WTC11 (cell line): ENCODE results near the gene POLD3. TPM values are rescaled to one million over a fixed set of nuclear protein-coding genes. Genes with fewer than 3 reads are reported as not detected.

ENCODE experiments used
- CBFB ChIP-seq: sonication (generic); formaldehyde crosslinking; IDR thresholded peaks from 2 replicates; pipeline ENCODE4 v1.8.1; 2022; ENCODE audit warnings: mild to moderate bottlenecking, low read depth, missing genetic modification reagents
- CREM ChIP-seq: sonication (generic); formaldehyde crosslinking; IDR thresholded peaks from 2 replicates; pipeline ENCODE4 v1.8.1; 2022; ENCODE audit warnings: mild to moderate bottlenecking, missing genetic modification reagents, moderate library complexity
- ELF4 ChIP-seq: sonication (generic); formaldehyde crosslinking; IDR thresholded peaks from 2 replicates; pipeline ENCODE4 v1.8.1; 2022; ENCODE audit warnings: low read depth, mild to moderate bottlenecking, moderate library complexity, missing genetic modification reagents
- EMX1 ChIP-seq: fragments of 250-450 bp; sonication (Bioruptor Pico); IDR thresholded peaks from 2 replicates; pipeline ENCODE4 v1.8.0; 2021; ENCODE audit warnings: mild to moderate bottlenecking
- ESRRA ChIP-seq: sonication (generic); formaldehyde crosslinking; IDR thresholded peaks from 2 replicates; pipeline ENCODE4 v1.8.1; 2022; ENCODE audit warnings: mild to moderate bottlenecking, missing genetic modification reagents, borderline replicate concordance
- FOXP1 ChIP-seq: sonication (generic); formaldehyde crosslinking; IDR thresholded peaks from 2 replicates; pipeline ENCODE4 v1.8.0; 2022; ENCODE audit warnings: missing genetic modification reagents, mild to moderate bottlenecking, moderate library complexity, borderline replicate concordance
- MYBL2 ChIP-seq: sonication (generic); formaldehyde crosslinking; IDR thresholded peaks from 2 replicates; pipeline ENCODE4 v1.8.1; 2023; ENCODE audit warnings: mild to moderate bottlenecking, moderate library complexity, missing genetic modification reagents
- NFATC4 ChIP-seq: fragments of 250-450 bp; sonication (Bioruptor Pico); IDR thresholded peaks from 2 replicates; pipeline ENCODE4 v1.9.0; 2021; ENCODE audit warnings: mild to moderate bottlenecking
- OVOL2 ChIP-seq: fragments of 250-450 bp; sonication (Bioruptor Pico); IDR thresholded peaks from 2 replicates; pipeline ENCODE4 v1.9.0; 2021; ENCODE audit warnings: mild to moderate bottlenecking, borderline replicate concordance
- RELA ChIP-seq: sonication (generic); formaldehyde crosslinking; IDR thresholded peaks from 2 replicates; pipeline ENCODE4 v1.8.1; 2022; ENCODE audit warnings: missing genetic modification reagents, mild to moderate bottlenecking, borderline replicate concordance
- SMAD4 ChIP-seq: sonication (generic); formaldehyde crosslinking; IDR thresholded peaks from 2 replicates; pipeline ENCODE4 v1.8.0; 2022; ENCODE audit warnings: mild to moderate bottlenecking, missing genetic modification reagents
- SOX15 ChIP-seq: fragments of 250-450 bp; sonication (Bioruptor Pico); IDR thresholded peaks from 2 replicates; pipeline ENCODE4 v1.9.0; 2021; ENCODE audit warnings: mild to moderate bottlenecking
- SP1 ChIP-seq: sonication (generic); formaldehyde crosslinking; conservative IDR thresholded peaks from 2 replicates; pipeline ENCODE4 v1.8.1; 2022; ENCODE audit warnings: missing genetic modification reagents
- TEAD1 ChIP-seq: sonication (generic); formaldehyde crosslinking; IDR thresholded peaks from 2 replicates; pipeline ENCODE4 v1.8.0; 2022; ENCODE audit warnings: mild to moderate bottlenecking, missing genetic modification reagents
- TEAD4 ChIP-seq: sonication (generic); formaldehyde crosslinking; IDR thresholded peaks from 2 replicates; pipeline ENCODE4 v1.8.0; 2022; ENCODE audit warnings: mild to moderate bottlenecking, missing genetic modification reagents
- ZNF423 ChIP-seq: fragments of 250-450 bp; sonication (Bioruptor Pico); IDR thresholded peaks from 2 replicates; pipeline ENCODE4 v2.1.2; 2022; ENCODE audit warnings: mild to moderate bottlenecking, moderate library complexity
- total RNA-seq: library from RNA; stranded (reverse); gene quantifications from 3 replicates; pipeline ENCODE4 v1.2.3, GENCODE V29; 2021
- TF ChIP-seq, protein P1 (sequence below): sonication (generic); formaldehyde crosslinking; IDR thresholded peaks from 2 replicates; pipeline ENCODE4 v1.8.0; 2023; ENCODE audit warnings: mild to moderate bottlenecking, missing genetic modification reagents
- TF ChIP-seq, protein P2 (sequence below): sonication (generic); formaldehyde crosslinking; IDR thresholded peaks from 2 replicates; pipeline ENCODE4 v1.8.1; 2023; ENCODE audit warnings: mild to moderate bottlenecking, missing genetic modification reagents
- TF ChIP-seq, protein P3 (sequence below): sonication (generic); formaldehyde crosslinking; IDR thresholded peaks from 2 replicates; pipeline ENCODE4 v1.8.1; 2023; ENCODE audit warnings: mild to moderate bottlenecking, missing genetic modification reagents, borderline replicate concordance
- TF ChIP-seq, protein P4 (sequence below): sonication (generic); formaldehyde crosslinking; IDR thresholded peaks from 2 replicates; pipeline ENCODE4 v1.8.1; 2022; ENCODE audit warnings: mild to moderate bottlenecking, moderate library complexity, missing genetic modification reagents
- TF ChIP-seq, protein P5 (sequence below): sonication (generic); formaldehyde crosslinking; IDR thresholded peaks from 2 replicates; pipeline ENCODE4 v1.8.1; 2022; ENCODE audit warnings: low read depth, mild to moderate bottlenecking, moderate library complexity, missing genetic modification reagents, borderline replicate concordance
- TF ChIP-seq, protein P6 (sequence below): sonication (generic); formaldehyde crosslinking; IDR thresholded peaks from 2 replicates; pipeline ENCODE4 v1.8.0; 2023; ENCODE audit warnings: missing genetic modification reagents
- TF ChIP-seq, protein P7 (sequence below): fragments of 250-450 bp; sonication (Bioruptor Pico); IDR thresholded peaks from 2 replicates; pipeline ENCODE4 v1.9.0; 2021; ENCODE audit warnings: mild to moderate bottlenecking
- TF ChIP-seq, protein P8 (sequence below): sonication (generic); formaldehyde crosslinking; IDR thresholded peaks from 2 replicates; pipeline ENCODE4 v1.8.1; 2023; ENCODE audit warnings: mild to moderate bottlenecking, missing genetic modification reagents, moderate library complexity
- TF ChIP-seq, protein P9 (sequence below): sonication (generic); formaldehyde crosslinking; IDR thresholded peaks from 2 replicates; pipeline ENCODE4 v1.8.0; 2022; ENCODE audit warnings: mild to moderate bottlenecking, missing genetic modification reagents

The POLD3 gene
- total RNA-seq, 1 experiment from 2014 or later, result 24.1 TPM

DNA sequence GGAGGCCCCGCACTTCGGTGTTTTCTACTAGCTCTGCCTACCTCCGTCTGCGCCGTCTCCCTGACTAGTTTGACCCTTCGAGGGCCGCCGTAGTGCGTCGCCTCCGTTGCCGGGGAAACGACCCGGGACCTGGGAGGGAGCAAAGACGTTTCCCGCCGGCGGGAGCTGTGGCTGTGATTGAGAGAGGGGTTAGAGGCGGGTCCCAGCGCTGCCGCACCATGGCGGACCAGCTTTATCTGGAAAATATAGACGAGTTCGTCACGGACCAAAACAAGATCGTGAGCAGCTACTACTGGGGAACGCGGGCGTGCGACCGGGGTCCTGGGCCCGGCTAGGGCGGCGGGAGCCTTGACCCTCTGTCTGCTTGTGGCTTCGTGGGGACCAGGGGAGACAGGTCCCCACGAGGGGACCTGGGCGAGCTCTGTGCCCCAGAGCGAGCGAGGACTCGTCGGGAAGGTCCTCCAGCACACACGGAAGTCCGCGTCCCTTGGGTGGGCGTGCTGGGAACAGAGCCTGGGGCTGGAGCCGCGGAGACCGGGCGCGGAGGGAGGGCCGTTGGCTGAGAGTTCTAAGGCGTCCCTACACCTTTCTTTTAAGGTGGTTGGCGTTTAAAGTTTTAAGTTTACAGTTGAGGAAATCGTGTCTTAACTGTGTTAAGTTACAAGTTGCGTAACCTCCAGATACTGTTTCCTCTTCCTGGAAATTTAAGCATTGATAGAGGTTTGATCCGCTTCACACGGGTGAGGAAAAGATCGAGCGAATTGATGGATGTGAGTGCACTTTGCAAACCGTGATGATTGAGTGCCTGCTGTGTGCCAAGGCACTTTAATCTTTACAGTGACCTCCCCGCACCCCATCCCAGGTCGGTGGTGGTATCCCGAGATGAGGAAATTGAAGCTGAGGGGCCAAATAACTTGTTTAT is at the start of gene POLD3 (continued):
- TF ChIP-seq OVOL2 (CRISPR knock-in tag), result no peak
- TF ChIP-seq, protein P1, sequence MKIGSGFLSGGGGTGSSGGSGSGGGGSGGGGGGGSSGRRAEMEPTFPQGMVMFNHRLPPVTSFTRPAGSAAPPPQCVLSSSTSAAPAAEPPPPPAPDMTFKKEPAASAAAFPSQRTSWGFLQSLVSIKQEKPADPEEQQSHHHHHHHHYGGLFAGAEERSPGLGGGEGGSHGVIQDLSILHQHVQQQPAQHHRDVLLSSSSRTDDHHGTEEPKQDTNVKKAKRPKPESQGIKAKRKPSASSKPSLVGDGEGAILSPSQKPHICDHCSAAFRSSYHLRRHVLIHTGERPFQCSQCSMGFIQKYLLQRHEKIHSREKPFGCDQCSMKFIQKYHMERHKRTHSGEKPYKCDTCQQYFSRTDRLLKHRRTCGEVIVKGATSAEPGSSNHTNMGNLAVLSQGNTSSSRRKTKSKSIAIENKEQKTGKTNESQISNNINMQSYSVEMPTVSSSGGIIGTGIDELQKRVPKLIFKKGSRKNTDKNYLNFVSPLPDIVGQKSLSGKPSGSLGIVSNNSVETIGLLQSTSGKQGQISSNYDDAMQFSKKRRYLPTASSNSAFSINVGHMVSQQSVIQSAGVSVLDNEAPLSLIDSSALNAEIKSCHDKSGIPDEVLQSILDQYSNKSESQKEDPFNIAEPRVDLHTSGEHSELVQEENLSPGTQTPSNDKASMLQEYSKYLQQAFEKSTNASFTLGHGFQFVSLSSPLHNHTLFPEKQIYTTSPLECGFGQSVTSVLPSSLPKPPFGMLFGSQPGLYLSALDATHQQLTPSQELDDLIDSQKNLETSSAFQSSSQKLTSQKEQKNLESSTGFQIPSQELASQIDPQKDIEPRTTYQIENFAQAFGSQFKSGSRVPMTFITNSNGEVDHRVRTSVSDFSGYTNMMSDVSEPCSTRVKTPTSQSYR (CRISPR knock-in tag), result no peak
- no peak for TF ChIP-seq ESRRA
- no peak for TF ChIP-seq FOXP1 (CRISPR knock-in tag)
- TF ChIP-seq, protein P2, sequence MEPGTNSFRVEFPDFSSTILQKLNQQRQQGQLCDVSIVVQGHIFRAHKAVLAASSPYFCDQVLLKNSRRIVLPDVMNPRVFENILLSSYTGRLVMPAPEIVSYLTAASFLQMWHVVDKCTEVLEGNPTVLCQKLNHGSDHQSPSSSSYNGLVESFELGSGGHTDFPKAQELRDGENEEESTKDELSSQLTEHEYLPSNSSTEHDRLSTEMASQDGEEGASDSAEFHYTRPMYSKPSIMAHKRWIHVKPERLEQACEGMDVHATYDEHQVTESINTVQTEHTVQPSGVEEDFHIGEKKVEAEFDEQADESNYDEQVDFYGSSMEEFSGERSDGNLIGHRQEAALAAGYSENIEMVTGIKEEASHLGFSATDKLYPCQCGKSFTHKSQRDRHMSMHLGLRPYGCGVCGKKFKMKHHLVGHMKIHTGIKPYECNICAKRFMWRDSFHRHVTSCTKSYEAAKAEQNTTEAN (CRISPR knock-in tag), result no peak
- no peak for TF ChIP-seq TEAD4 (CRISPR knock-in tag)
- peak; percentile 68; the same call in 1 of the 2 replicates for TF ChIP-seq MYBL2 (CRISPR knock-in tag)
- TF ChIP-seq, protein P3, sequence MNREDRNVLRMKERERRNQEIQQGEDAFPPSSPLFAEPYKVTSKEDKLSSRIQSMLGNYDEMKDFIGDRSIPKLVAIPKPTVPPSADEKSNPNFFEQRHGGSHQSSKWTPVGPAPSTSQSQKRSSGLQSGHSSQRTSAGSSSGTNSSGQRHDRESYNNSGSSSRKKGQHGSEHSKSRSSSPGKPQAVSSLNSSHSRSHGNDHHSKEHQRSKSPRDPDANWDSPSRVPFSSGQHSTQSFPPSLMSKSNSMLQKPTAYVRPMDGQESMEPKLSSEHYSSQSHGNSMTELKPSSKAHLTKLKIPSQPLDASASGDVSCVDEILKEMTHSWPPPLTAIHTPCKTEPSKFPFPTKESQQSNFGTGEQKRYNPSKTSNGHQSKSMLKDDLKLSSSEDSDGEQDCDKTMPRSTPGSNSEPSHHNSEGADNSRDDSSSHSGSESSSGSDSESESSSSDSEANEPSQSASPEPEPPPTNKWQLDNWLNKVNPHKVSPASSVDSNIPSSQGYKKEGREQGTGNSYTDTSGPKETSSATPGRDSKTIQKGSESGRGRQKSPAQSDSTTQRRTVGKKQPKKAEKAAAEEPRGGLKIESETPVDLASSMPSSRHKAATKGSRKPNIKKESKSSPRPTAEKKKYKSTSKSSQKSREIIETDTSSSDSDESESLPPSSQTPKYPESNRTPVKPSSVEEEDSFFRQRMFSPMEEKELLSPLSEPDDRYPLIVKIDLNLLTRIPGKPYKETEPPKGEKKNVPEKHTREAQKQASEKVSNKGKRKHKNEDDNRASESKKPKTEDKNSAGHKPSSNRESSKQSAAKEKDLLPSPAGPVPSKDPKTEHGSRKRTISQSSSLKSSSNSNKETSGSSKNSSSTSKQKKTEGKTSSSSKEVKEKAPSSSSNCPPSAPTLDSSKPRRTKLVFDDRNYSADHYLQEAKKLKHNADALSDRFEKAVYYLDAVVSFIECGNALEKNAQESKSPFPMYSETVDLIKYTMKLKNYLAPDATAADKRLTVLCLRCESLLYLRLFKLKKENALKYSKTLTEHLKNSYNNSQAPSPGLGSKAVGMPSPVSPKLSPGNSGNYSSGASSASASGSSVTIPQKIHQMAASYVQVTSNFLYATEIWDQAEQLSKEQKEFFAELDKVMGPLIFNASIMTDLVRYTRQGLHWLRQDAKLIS, result no peak
- no peak for TF ChIP-seq SMAD4 (CRISPR knock-in tag)
- TF ChIP-seq, protein P4, sequence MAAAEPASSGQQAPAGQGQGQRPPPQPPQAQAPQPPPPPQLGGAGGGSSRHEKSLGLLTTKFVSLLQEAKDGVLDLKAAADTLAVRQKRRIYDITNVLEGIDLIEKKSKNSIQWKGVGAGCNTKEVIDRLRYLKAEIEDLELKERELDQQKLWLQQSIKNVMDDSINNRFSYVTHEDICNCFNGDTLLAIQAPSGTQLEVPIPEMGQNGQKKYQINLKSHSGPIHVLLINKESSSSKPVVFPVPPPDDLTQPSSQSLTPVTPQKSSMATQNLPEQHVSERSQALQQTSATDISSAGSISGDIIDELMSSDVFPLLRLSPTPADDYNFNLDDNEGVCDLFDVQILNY (CRISPR knock-in tag), result peak; percentile 100
- no peak for TF ChIP-seq EMX1
- TF ChIP-seq CBFB (CRISPR knock-in tag), result no peak
- TF ChIP-seq, protein P5, sequence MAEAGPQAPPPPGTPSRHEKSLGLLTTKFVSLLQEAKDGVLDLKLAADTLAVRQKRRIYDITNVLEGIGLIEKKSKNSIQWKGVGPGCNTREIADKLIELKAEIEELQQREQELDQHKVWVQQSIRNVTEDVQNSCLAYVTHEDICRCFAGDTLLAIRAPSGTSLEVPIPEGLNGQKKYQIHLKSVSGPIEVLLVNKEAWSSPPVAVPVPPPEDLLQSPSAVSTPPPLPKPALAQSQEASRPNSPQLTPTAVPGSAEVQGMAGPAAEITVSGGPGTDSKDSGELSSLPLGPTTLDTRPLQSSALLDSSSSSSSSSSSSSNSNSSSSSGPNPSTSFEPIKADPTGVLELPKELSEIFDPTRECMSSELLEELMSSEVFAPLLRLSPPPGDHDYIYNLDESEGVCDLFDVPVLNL (CRISPR knock-in tag), result peak; percentile 95
- no peak for TF ChIP-seq NFATC4 (CRISPR knock-in tag)
- TF ChIP-seq RELA, result no peak
- peak; percentile 60 for TF ChIP-seq SP1 (CRISPR knock-in tag)
- no peak for TF ChIP-seq ZNF423 (CRISPR knock-in tag)
- TF ChIP-seq, protein P6, sequence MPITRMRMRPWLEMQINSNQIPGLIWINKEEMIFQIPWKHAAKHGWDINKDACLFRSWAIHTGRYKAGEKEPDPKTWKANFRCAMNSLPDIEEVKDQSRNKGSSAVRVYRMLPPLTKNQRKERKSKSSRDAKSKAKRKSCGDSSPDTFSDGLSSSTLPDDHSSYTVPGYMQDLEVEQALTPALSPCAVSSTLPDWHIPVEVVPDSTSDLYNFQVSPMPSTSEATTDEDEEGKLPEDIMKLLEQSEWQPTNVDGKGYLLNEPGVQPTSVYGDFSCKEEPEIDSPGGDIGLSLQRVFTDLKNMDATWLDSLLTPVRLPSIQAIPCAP, result no peak
- TF ChIP-seq, protein P7, sequence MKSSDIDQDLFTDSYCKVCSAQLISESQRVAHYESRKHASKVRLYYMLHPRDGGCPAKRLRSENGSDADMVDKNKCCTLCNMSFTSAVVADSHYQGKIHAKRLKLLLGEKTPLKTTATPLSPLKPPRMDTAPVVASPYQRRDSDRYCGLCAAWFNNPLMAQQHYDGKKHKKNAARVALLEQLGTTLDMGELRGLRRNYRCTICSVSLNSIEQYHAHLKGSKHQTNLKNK (CRISPR knock-in tag), result no peak
- no peak for TF ChIP-seq SOX15
- TF ChIP-seq TEAD1 (CRISPR knock-in tag), result peak; percentile 42; the same call in 1 of the 2 replicates
- TF ChIP-seq, protein P8, sequence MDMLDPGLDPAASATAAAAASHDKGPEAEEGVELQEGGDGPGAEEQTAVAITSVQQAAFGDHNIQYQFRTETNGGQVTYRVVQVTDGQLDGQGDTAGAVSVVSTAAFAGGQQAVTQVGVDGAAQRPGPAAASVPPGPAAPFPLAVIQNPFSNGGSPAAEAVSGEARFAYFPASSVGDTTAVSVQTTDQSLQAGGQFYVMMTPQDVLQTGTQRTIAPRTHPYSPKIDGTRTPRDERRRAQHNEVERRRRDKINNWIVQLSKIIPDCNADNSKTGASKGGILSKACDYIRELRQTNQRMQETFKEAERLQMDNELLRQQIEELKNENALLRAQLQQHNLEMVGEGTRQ (CRISPR knock-in tag), result no peak
- 0 out of 2 replicates have a peak, but pooled peaks have one; percentile 37 for TF ChIP-seq CREM (CRISPR knock-in tag)
- TF ChIP-seq, protein P9, sequence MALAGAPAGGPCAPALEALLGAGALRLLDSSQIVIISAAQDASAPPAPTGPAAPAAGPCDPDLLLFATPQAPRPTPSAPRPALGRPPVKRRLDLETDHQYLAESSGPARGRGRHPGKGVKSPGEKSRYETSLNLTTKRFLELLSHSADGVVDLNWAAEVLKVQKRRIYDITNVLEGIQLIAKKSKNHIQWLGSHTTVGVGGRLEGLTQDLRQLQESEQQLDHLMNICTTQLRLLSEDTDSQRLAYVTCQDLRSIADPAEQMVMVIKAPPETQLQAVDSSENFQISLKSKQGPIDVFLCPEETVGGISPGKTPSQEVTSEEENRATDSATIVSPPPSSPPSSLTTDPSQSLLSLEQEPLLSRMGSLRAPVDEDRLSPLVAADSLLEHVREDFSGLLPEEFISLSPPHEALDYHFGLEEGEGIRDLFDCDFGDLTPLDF, result no peak
- TF ChIP-seq ELF4 (CRISPR knock-in tag), result no peak
